HG03565 (cell line): ENCODE results near the gene NUBP1.
"Not testable (repeated sequence)": the region's sequence is repeated elsewhere in the genome, so short reads cannot be mapped to it uniquely, and the experiment has no call there.

Source experiments
- ATAC-seq: cut with Tn5 transposase; IDR thresholded peaks from one replicate; pipeline ENCODE4 v1.9.1; 2021; ENCODE audit warnings: mild to moderate bottlenecking, moderate library complexity; ENCODE audit not compliant: unreplicated experiment

Gene NUBP1

GRCh38 chr16:10743610-10744369, at the start of gene NUBP1:
NUBP1 (plus strand) TSS chr16:10743842; CDS start chr16:10743864, 22 bp downstream.
- peak; percentile 68 for ATAC-seq

- no peak for ATAC-seq
Observed at GRCh38 chr16:10693889-10694288, 49.8 kb upstream of the NUBP1 start.

- no peak for ATAC-seq
Observed at GRCh38 chr16:10694306-10694705, 49.3 kb upstream of the NUBP1 start.

- ATAC-seq: no peak
Observed at GRCh38 chr16:10694830-10695229, 48.8 kb upstream of the NUBP1 start, which contains the start of gene TEKT5. TEKT5 (minus strand) TSS chr16:10694930; CDS start chr16:10694873, 57 bp downstream.

- ATAC-seq: no peak
Observed at GRCh38 chr16:10699756-10700155, 43.9 kb upstream of the NUBP1 start.

- ATAC-seq: no peak
Observed at GRCh38 chr16:10708969-10709368, 34.7 kb upstream of the NUBP1 start.

GRCh38 chr16:10728003-10728887, 15.4 kb upstream of the NUBP1 start:
- ATAC-seq: no peak

GRCh38 chr16:10729104-10730048, 14.3 kb upstream of the NUBP1 start:
- no peak for ATAC-seq

- ATAC-seq: no peak
Observed at GRCh38 chr16:10731790-10732189, 11.9 kb upstream of the NUBP1 start.

- no peak for ATAC-seq
Observed at GRCh38 chr16:10737068-10737625, 6.5 kb upstream of the NUBP1 start.

- peak; percentile 62 for ATAC-seq
Observed at GRCh38 chr16:10738231-10739077, 5.2 kb upstream of the NUBP1 start.

GRCh38 chr16:10740000-10740844, 3.4 kb upstream of the NUBP1 start:
- ATAC-seq: no peak

- ATAC-seq: no peak
Observed at GRCh38 chr16:10740845-10741208, 2.8 kb upstream of the NUBP1 start.

GRCh38 chr16:10741249-10741648, 2.4 kb upstream of the NUBP1 start:
- ATAC-seq: not testable (repeated sequence)

- no peak for ATAC-seq
Observed at GRCh38 chr16:10741844-10742243, 1.8 kb upstream of the NUBP1 start.

- no peak for ATAC-seq
Observed at GRCh38 chr16:10743227-10743609, 424 bp upstream of the NUBP1 start.

GRCh38 chr16:10744370-10745030, 858 bp downstream of the NUBP1 start:
- ATAC-seq: no peak

GRCh38 chr16:10745841-10746240, 2.2 kb downstream of the NUBP1 start:
- ATAC-seq: no peak
